K562 (cell line): ENCODE measurements around the gene FCGR3B. TPM values are rescaled to one million over a fixed set of nuclear protein-coding genes. Genes with fewer than 3 reads are reported as not detected.
"Not testable (repeated sequence)": the region's sequence is repeated elsewhere in the genome, so short reads cannot be mapped to it uniquely, and the experiment has no call there.

Experiments
- ADNP ChIP-seq: fragments of 200-800 bp; sonication (Bioruptor generic); IDR thresholded peaks from 2 replicates; pipeline ENCODE4 v1.6.1; 2016; ENCODE audit warnings: missing genetic modification characterization, missing compliant biosample characterization
- ARNT ChIP-seq, 2 experiments: fragments of 450-650 bp; IDR thresholded peaks; 2 replicates each; pipeline ENCODE4 v1.6.1; 2016; ENCODE audit warnings: mild to moderate bottlenecking in 1 of 2
- ATF3 ChIP-seq, 2 experiments: fragments of 450-650 bp in 1 of 2; sonication (generic) in 1 of 2; formaldehyde crosslinking in 1 of 2; IDR thresholded peaks in 1 of 2; conservative IDR thresholded peaks in 1 of 2; 2 replicates each; pipeline versions ENCODE4 v1.6.1 to v1.8.1; 2016 to 2023; ENCODE audit warnings: mild to moderate bottlenecking in 2 of 2, moderate library complexity in 2 of 2, inconsistent platforms in 1 of 2, missing genetic modification reagents in 1 of 2
- CREB3 ChIP-seq: fragments of 450-650 bp; conservative IDR thresholded peaks from 2 replicates; pipeline ENCODE4 v1.6.1; 2016; ENCODE audit warnings: missing genetic modification characterization, low read depth, mild to moderate bottlenecking, missing compliant biosample characterization, moderate library complexity
- CREM ChIP-seq: IDR thresholded peaks from 2 replicates; pipeline ENCODE4 v1.6.1; 2014; ENCODE audit warnings: antibody characterized with exemption, low read depth
- ELF2 ChIP-seq: fragments of 250-450 bp; sonication (Bioruptor Pico); IDR thresholded peaks from 2 replicates; pipeline ENCODE4 v1.5.0; 2021; ENCODE audit warnings: mild to moderate bottlenecking
- EP300 ChIP-seq: IDR thresholded peaks from 2 replicates; pipeline ENCODE4 v1.6.1; 2012; ENCODE audit warnings: low read length, improper control_type of control experiment
- FOXM1 ChIP-seq, 2 experiments: fragments of 450-650 bp in 1 of 2; sonication (generic) in 1 of 2; formaldehyde crosslinking in 1 of 2; IDR thresholded peaks; 2 replicates each; pipeline versions ENCODE4 v1.6.1 to v1.9.0; 2017 to 2022; ENCODE audit warnings: low read depth in 2 of 2, mild to moderate bottlenecking in 2 of 2, missing genetic modification reagents in 1 of 2, moderate library complexity in 1 of 2
- HDAC1 ChIP-seq, 2 experiments: fragments of 450-650 bp; IDR thresholded peaks; 2 replicates each; pipeline ENCODE4 v1.6.1; 2016 to 2017; ENCODE audit warnings: inconsistent platforms in 1 of 2, mild to moderate bottlenecking in 1 of 2, moderate library complexity in 1 of 2
- JUND ChIP-seq, 2 experiments: IDR thresholded peaks; 2 replicates in 1 of 2; 3 replicates in 1 of 2; pipeline ENCODE4 v1.6.1; 2011; ENCODE audit warnings: borderline replicate concordance in 2 of 2, low read depth in 2 of 2, low read length in 2 of 2, improper control_type of control experiment in 1 of 2, missing biosample characterization in 1 of 2, missing genetic modification characterization in 1 of 2, missing genetic modification reagents in 1 of 2
- MEF2D ChIP-seq: conservative IDR thresholded peaks from 2 replicates; pipeline ENCODE4 v1.6.1; 2016; ENCODE audit warnings: low read depth, missing genetic modification characterization, missing compliant biosample characterization
- MTA1 ChIP-seq: fragments of 450-650 bp; IDR thresholded peaks from 2 replicates; pipeline ENCODE4 v1.6.1; 2017; ENCODE audit warnings: borderline replicate concordance
- POLR2H ChIP-seq: IDR thresholded peaks from 2 replicates; pipeline ENCODE4 v1.6.1; 2016; ENCODE audit warnings: missing genetic modification characterization, low read depth, mild to moderate bottlenecking, control low read depth, missing compliant biosample characterization, moderate library complexity
- POLR3G ChIP-seq: IDR thresholded peaks from 2 replicates; pipeline ENCODE4 v1.6.1; 2011; ENCODE audit not compliant: insufficient read length, insufficient replicate concordance; ENCODE audit errors: extremely low read depth
- SMARCA4 ChIP-seq: fragments of 450-650 bp; IDR thresholded peaks from 2 replicates; pipeline ENCODE4 v1.6.1; 2016
- SUPT5H ChIP-seq: fragments of 450-650 bp; IDR thresholded peaks from 2 replicates; pipeline ENCODE4 v1.6.1; 2016
- TOE1 ChIP-seq, 2 experiments: fragments of 450-650 bp in 1 of 2; sonication (generic) in 1 of 2; formaldehyde crosslinking in 1 of 2; IDR thresholded peaks; 2 replicates each; pipeline versions ENCODE4 v1.7.1 to v1.8.0; 2016 to 2022; ENCODE audit warnings: borderline replicate concordance in 2 of 2, mild to moderate bottlenecking in 2 of 2, antibody characterized with exemption in 1 of 2, inconsistent platforms in 1 of 2, low read depth in 1 of 2, missing genetic modification reagents in 1 of 2, moderate library complexity in 1 of 2
- ZNF766 ChIP-seq: fragments of 200-800 bp; sonication (Bioruptor generic); conservative IDR thresholded peaks from 2 replicates; pipeline ENCODE4 v1.6.1; 2016; ENCODE audit warnings: missing genetic modification characterization, missing compliant biosample characterization
- polyA plus RNA-seq, 8 experiments: library from polyadenylated mRNA; depleted of rRNA in 4 of 8; stranded (reverse) in 5 of 8; unstranded in 3 of 8; fragments of >200 nt; fragmentation: Nextera tagmentation in 2 of 8; fragmentation: Illumina TruSeq in 1 of 8; extraction: Ambion mirVana in 2 of 8; extraction: Trizol in 1 of 8; gene quantifications; 2 replicates each; pipeline versions ENCODE4 v1.2.1 to v1.2.3, GENCODE V29; 2011 to 2014; ENCODE audit warnings: inconsistent platforms in 1 of 8, missing spikeins in 1 of 8
- total RNA-seq, 7 experiments: library from RNA; depleted of rRNA in 6 of 7; stranded (reverse); fragments of >200 nt in 6 of 7; fragmentation: Illumina TruSeq in 2 of 7; extraction: Trizol in 2 of 7; gene quantifications; 2 replicates each; pipeline versions ENCODE4 v1.2.1 to v1.2.3, GENCODE V29; 2011 to 2021; ENCODE audit warnings: low replicate concordance in 1 of 7
- TF ChIP-seq, protein P1 (sequence below): fragments of 450-650 bp; IDR thresholded peaks from 2 replicates; pipeline ENCODE4 v1.6.1; 2018; ENCODE audit not compliant: partially characterized antibody

FCGR3B gene
- total and polyA plus RNA-seq, 9 of the 15 experiments (the other 6 are each of a cell fraction or from before 2014, with no cell fraction given), result 0.18 to 1.1 (median 0.40) TPM

- TF ChIP-seq, protein P1, sequence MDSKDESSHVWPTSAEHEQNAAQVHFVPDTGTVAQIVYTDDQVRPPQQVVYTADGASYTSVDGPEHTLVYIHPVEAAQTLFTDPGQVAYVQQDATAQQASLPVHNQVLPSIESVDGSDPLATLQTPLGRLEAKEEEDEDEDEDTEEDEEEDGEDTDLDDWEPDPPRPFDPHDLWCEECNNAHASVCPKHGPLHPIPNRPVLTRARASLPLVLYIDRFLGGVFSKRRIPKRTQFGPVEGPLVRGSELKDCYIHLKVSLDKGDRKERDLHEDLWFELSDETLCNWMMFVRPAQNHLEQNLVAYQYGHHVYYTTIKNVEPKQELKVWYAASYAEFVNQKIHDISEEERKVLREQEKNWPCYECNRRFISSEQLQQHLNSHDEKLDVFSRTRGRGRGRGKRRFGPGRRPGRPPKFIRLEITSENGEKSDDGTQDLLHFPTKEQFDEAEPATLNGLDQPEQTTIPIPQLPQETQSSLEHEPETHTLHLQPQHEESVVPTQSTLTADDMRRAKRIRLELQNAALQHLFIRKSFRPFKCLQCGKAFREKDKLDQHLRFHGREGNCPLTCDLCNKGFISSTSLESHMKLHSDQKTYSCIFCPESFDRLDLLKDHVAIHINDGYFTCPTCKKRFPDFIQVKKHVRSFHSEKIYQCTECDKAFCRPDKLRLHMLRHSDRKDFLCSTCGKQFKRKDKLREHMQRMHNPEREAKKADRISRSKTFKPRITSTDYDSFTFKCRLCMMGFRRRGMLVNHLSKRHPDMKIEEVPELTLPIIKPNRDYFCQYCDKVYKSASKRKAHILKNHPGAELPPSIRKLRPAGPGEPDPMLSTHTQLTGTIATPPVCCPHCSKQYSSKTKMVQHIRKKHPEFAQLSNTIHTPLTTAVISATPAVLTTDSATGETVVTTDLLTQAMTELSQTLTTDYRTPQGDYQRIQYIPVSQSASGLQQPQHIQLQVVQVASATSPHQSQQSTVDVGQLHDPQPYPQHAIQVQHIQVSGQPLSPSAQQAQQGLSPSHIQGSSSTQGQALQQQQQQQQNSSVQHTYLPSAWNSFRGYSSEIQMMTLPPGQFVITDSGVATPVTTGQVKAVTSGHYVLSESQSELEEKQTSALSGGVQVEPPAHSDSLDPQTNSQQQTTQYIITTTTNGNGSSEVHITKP, result peak; percentile 26
- TF ChIP-seq JUND (IDR thresholded peaks at IDR 0.05; ENCODE audit: borderline replicate concordance, low read depth, low read length) (peak; percentile 30; the same call in 1 of the 2 replicates), JUND (tag; IDR thresholded peaks at IDR 0.05; ENCODE audit: borderline replicate concordance, low read depth, low read length) (0 out of 3 replicates have a peak, but pooled peaks have one; percentile 2), ADNP (tag) (peak; percentile 88), FOXM1 (IDR thresholded peaks at IDR 0.05; ENCODE audit: low read depth) (peak; percentile 39; the same call in 1 of the 2 replicates), CREB3 (0 out of 2 replicates have a peak, but pooled peaks have one; percentile 46), POLR3G (peak; percentile 58), HDAC1 (IDR thresholded peaks at IDR 0.05) (peak in 1 of 2 experiments; percentile 93; a peak in 1 of 4 replicates), POLR2H (peak; percentile 100), EP300 (peak; percentile 80), CREM (peak; percentile 47; the same call in 1 of the 2 replicates), SUPT5H (peak; percentile 46), ARNT (IDR thresholded peaks at IDR 0.05) (peak; percentile 81; a peak in 2 of 4 replicates), MEF2D (tag) (peak; percentile 92), ZNF766 (CRISPR knock-in tag) (peak; percentile 59; the same call in 1 of the 2 replicates), ELF2 (CRISPR knock-in tag) (0 out of 2 replicates have a peak, but pooled peaks have one; percentile 51), TOE1 (IDR thresholded peaks at IDR 0.05; ENCODE audit: borderline replicate concordance) (peak; percentile 62; the same call in 1 of the 2 replicates), MTA1 (peak; percentile 79; the same call in 1 of the 2 replicates), SMARCA4 (peak; percentile 50; the same call in 1 of the 2 replicates), ATF3 (IDR thresholded peaks at IDR 0.05) (peak; percentile 17; the same call in 1 of the 2 replicates), ATF3 (CRISPR knock-in tag; conservative IDR thresholded peaks at IDR 0.05) (0 out of 2 replicates have a peak, but pooled peaks have one; percentile 37)
- TF ChIP-seq FOXM1 (CRISPR knock-in tag; IDR thresholded peaks at IDR 0.05; ENCODE audit: low read depth); TOE1 (CRISPR knock-in tag; IDR thresholded peaks at IDR 0.05; ENCODE audit: borderline replicate concordance, low read depth): not testable (repeated sequence)
These were observed 18.4 kb downstream of the FCGR3B start (continued) for GRCh38 chr1:161612322-161613141.
